Stimulated activated CD4-positive, alpha-beta T cell treated with anti-CD3 and anti-CD28 coated beads, Interleukin-4, amount 100 ng/mL, for 1 hour (primary cell): Measurements from ENCODE around the gene SLC2A10.

Experiments used
- DNase-seq: peaks from one replicate; pipeline ENCODE4 v3.0.0-alpha.2; 2020

SLC2A10 gene

GRCh38 chr20:46704714-46705377, 4.6 kb upstream of the SLC2A10 start:
- no peak for DNase-seq

GRCh38 chr20:46705378-46705729, 4.1 kb upstream of the SLC2A10 start:
- DNase-seq, result no peak

- DNase-seq, result no peak
Measured at GRCh38 chr20:46706242-46706641, 3.2 kb upstream of the SLC2A10 start.

- DNase-seq, result no peak
Measured at GRCh38 chr20:46708172-46708860, 1.1 kb upstream of the SLC2A10 start.

GRCh38 chr20:46709055-46709458, 392 bp upstream of the SLC2A10 start:
- no peak for DNase-seq

- no peak for DNase-seq
Measured at GRCh38 chr20:46710153-46710913, 884 bp downstream of the SLC2A10 start.

GRCh38 chr20:46712056-46712636, 2.7 kb downstream of the SLC2A10 start:
- DNase-seq, result no peak

- no peak for DNase-seq
Measured at GRCh38 chr20:46713957-46714834, 4.7 kb downstream of the SLC2A10 start.

- DNase-seq, result no peak
Measured at GRCh38 chr20:46715292-46715756, 5.9 kb downstream of the SLC2A10 start.

GRCh38 chr20:46717818-46718541, 8.5 kb downstream of the SLC2A10 start:
- no peak for DNase-seq

- DNase-seq, result no peak
Measured at GRCh38 chr20:46720019-46720418, 10.6 kb downstream of the SLC2A10 start.

GRCh38 chr20:46720776-46721425, 11.5 kb downstream of the SLC2A10 start:
- no peak for DNase-seq

GRCh38 chr20:46721476-46721875, 12.0 kb downstream of the SLC2A10 start:
- no peak for DNase-seq

GRCh38 chr20:46722450-46722849, 13.0 kb downstream of the SLC2A10 start:
- DNase-seq, result no peak

- no peak for DNase-seq
Measured at GRCh38 chr20:46723039-46723438, 13.6 kb downstream of the SLC2A10 start.

GRCh38 chr20:46724343-46724959, 15.0 kb downstream of the SLC2A10 start:
- DNase-seq, result no peak

- DNase-seq, result no peak
Measured at GRCh38 chr20:46725186-46726165, 16.0 kb downstream of the SLC2A10 start.

- DNase-seq, result no peak
Measured at GRCh38 chr20:46731770-46732169, 22.3 kb downstream of the SLC2A10 start.

GRCh38 chr20:46735436-46735835, 26.0 kb downstream of the SLC2A10 start:
- DNase-seq, result no peak
